Small intestine (tissue), 7 donors: ENCODE measurements around the gene GHR. TPM values are rescaled to one million over a fixed set of nuclear protein-coding genes. Genes with fewer than 3 reads are reported as not detected.

ENCODE experiments used
- DNase-seq, 2 donors: peaks; one replicate each; pipeline versions ENCODE4 v3.0.0 to v3.0.0-alpha.2; 2013
- FAIRE-seq: peaks from 2 replicates; lab custom pipeline; 2012; peaks lifted over from hg19 to GRCh38; lab: Jason Lieb, UNC
- H3K27ac ChIP-seq, 3 donors: one replicate each; pipeline ENCODE4 v1.5.1; 2013; ENCODE audit warnings: low read length in 2 of 3, mild to moderate bottlenecking in 2 of 3, control low read depth in 1 of 3, inconsistent platforms in 1 of 3, low read depth in 1 of 3, moderate library complexity in 1 of 3
- H3K27me3 ChIP-seq, 3 donors: one replicate each; pipeline ENCODE4 v1.6.1; 2013; ENCODE audit warnings: low read length in 3 of 3, inconsistent platforms in 1 of 3; ENCODE audit not compliant: control insufficient read depth in 3 of 3, insufficient read depth in 3 of 3
- H3K36me3 ChIP-seq, 3 donors: one replicate each; pipeline ENCODE4 v1.6.1; 2013; ENCODE audit warnings: low read length in 3 of 3, inconsistent platforms in 1 of 3, low read depth in 1 of 3, mild to moderate bottlenecking in 1 of 3, moderate library complexity in 1 of 3; ENCODE audit not compliant: control insufficient read depth in 3 of 3, insufficient read depth in 2 of 3
- H3K4me1 ChIP-seq, 3 donors: one replicate each; pipeline ENCODE4 v1.6.1; 2013; ENCODE audit warnings: low read length in 2 of 3, inconsistent platforms in 1 of 3, low read depth in 1 of 3, mild to moderate bottlenecking in 1 of 3, moderate library complexity in 1 of 3; ENCODE audit not compliant: control insufficient read depth in 3 of 3, insufficient read depth in 2 of 3
- H3K4me3 ChIP-seq, 3 donors: one replicate each; pipeline ENCODE4 v1.5.1; 2013; ENCODE audit warnings: low read length in 3 of 3, control low read depth in 1 of 3, inconsistent platforms in 1 of 3, low read depth in 1 of 3, mild to moderate bottlenecking in 1 of 3, moderate library complexity in 1 of 3
- H3K9me3 ChIP-seq, 2 donors: one replicate each; pipeline ENCODE4 v1.6.1; 2013; ENCODE audit warnings: low read depth in 1 of 2, low read length in 1 of 2; ENCODE audit not compliant: control insufficient read depth in 2 of 2, insufficient read depth in 1 of 2
- WGBS, 3 donors: extraction: QIAGEN DNeasy Blood & Tissue Kit; methylation state at CpG; one replicate each; pipeline ENCODE4 v1.1.7; 2013; 5-methylcytosine and 5-hydroxymethylcytosine counted together
- polyA plus RNA-seq, 4 donors: library from polyadenylated mRNA; stranded (reverse) in 3 of 4; unstranded in 1 of 4; fragments of 200-250 nt in 3 of 4; fragments of 120-200 nt in 1 of 4; gene quantifications; one replicate each; pipeline versions ENCODE4 v1.2.1 to v1.2.3, GENCODE V29; 2013
- donor health status: healthy with polysubstance abuse.
- donor health status: control.
- donor health status: control.
- donor health status: Bipolar disorder and iron deficiency.
- donor health status: healthy.

Gene GHR
- polyA plus RNA-seq, 4 donors, result 0.22 to 14.8 (median 1.4) TPM

DNA sequence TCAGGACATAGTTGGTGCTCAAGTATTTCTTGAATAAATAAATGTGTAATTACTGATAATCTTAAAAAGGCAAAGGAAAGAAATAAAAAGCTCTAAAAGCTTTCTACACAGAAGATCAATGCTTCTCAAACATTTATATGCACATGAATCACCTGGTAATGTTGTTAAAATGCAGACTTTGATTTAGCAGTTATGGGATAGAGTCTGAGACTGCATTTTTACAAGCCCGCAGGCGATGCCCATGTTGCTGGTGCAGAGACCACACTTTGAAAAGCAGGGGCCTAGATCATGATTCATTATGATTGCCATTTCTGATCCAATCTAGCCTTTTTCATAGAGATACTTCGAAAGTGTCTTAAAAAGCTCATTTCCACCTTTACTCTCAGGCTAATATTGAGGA lies 329.9 kb downstream of the GHR start:
- DNase-seq (no peak), FAIRE-seq (no peak)
- Histone ChIP-seq H3K27ac (no peak overlapping the region), H3K9me3 (no peaks in the 10 kb centered on the region), H3K4me1 (no peaks in the 10 kb centered on the region), H3K4me3 (no peak overlapping the region), H3K36me3 (no peaks in the 10 kb centered on the region), H3K27me3 (peaks cover 0 to 11% (median 2%) of the 10 kb centered on the region in 3 donors)
- WGBS, 3 donors, result 78 to 91% (median 91%) methylated on average over 3 of the region's 3 CpGs

DNA sequence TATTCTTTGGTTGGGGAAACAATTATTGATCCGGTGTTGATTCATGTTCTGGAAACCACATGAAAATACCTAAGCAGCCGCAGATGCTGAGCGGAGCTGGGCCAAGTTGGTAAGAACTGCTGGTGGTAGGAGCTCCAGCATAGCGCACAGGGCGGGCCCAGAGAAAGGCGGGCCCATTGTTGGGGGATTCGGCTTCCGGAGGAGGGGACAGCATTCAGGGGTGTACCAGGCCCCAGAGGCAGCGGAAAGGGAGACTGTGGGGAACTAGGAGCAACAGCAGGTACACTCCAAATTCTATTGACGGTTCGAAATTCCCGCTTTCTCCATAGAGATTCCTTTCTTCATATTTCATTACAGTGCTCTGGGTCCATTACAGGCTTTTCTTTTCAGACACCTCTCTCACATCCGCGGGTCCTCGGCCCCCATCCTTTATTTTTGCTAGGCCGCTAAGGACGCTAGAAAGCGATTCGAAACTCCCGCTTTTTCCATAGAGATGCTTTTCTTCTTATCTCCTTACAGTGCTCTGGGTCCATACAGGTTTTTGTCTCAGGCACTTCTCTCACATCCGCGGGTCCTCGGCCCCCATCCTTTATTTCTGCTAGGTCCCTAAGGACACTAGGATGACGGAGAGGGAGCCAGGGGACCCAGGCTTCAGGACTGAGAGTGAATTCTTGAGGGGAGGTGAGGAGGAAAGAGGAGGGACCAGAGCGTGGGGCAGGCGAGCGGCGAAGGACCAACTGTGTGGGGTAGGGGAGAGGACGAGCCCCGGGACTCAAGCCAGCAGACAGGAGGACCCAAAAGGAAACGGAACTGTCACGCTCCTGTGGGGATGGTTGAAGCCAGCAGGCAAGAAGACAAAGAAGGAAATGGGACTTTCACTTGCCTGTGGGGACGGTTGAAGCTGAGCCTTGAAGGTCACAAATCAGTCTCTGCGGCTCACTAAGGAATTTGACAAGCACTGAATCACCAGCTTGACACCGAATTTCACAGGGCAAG lies 333.7 kb downstream of the GHR start, which contains the start of gene CCDC152:
Gene CCDC152 (plus strand): TSS at position 213 of the 996 bp plus-strand sequence. CDS start 2,304 bp downstream, outside the sequence.
- H3K9me3 ChIP-seq, result no peaks in the 10 kb centered on the region
- FAIRE-seq (no peak), DNase-seq (peak in 1 of 2 donors; percentile 6)
- WGBS, 3 donors, result 26 to 33% (median 27%) methylated on average over 35 of the region's 35 CpGs
- H3K27ac ChIP-seq, result no peak within 1 kb of the TSS
- no peaks in the 10 kb centered on the region for H3K4me1 ChIP-seq
- peaks cover 0 to 11% (median 2%) of the 10 kb centered on the region in 3 donors for H3K27me3 ChIP-seq
- H3K36me3 ChIP-seq, result no peaks in the 10 kb centered on the region
- peak within 1 kb of the TSS in 1 of 3 donors; percentile 21 for H3K4me3 ChIP-seq

DNA sequence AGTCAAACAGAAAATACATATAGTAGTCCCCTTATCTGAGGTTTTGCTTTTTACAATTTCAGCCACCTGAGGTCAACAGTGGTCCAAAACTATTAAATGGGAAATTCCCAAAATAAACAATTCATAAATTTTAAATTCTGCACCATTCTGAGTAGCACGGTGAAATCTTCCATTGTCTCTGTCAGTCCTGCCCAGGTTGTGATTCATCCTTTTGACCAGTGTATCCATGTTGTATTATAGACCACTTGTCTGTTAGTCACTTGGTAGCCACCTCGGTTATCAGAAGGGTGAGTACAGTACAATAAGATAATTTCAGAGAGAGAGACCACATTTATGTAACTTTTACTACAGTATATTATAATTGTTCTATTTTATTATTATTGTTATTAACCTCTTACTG lies 336.2 kb downstream of the GHR start:
- no peak for FAIRE-seq

DNA sequence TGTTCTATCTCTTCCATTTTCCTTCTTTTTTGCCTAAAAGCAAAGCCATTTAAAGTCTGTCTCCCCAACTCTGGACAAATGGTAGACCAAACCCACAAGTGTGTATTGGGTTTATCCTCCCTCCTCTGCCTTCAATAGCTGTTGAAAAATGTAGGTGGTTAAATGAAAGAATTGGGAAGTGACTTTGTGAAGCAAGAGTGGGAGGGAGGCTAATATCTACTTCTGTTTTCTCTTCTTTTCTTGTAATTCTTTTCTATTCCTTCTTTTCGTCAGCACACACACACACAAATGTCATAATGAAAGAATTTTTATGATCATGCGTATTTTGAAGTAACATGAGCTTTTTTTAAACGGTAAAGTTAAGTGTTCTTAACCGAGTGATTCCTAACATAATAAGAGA lies 337.2 kb downstream of the GHR start:
- Histone ChIP-seq H3K4me1 (no peaks in the 10 kb centered on the region), H3K36me3 (no peaks in the 10 kb centered on the region), H3K27ac (no peak overlapping the region), H3K9me3 (no peaks in the 10 kb centered on the region), H3K4me3 (no peak overlapping the region), H3K27me3 (peaks cover 0 to 11% (median 2%) of the 10 kb centered on the region in 3 donors)
- 87 to 92% (median 88%) methylated on average over 4 of the region's 4 CpGs for WGBS, 3 donors
- FAIRE-seq (no peak), DNase-seq (no peak)

More for the DNA sequence above, 336.2 kb downstream of the GHR start:
- DNase-seq, result no peak
- H3K27me3 ChIP-seq, result peaks cover 0 to 11% (median 2%) of the 10 kb centered on the region in 3 donors
- no peak overlapping the region for H3K27ac ChIP-seq
- WGBS, 3 donors, result 71 to 72% (median 72%) methylated on average over 2 of the region's 2 CpGs
- H3K4me1 ChIP-seq, result no peaks in the 10 kb centered on the region
- H3K9me3 ChIP-seq, result no peaks in the 10 kb centered on the region
- H3K4me3 ChIP-seq, result no peak overlapping the region
- H3K36me3 ChIP-seq, result no peaks in the 10 kb centered on the region

DNA sequence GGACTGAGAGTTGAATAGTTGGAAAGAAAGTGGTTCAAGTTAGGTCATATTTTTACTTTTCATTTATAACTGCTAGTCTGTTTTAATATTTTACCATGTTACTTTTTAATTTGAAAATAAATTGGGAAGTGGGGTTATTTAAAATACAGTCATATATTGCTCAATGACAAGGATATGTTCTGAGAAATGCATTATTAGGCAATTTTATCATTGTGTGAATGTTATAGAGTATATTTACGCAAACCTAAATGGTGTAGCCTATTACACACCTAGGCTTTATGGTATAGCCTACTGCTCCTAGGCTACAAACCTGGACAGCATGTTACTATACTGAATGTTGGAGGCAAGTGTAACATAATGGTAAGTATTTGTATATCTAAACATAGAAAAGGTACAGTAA lies 338.6 kb downstream of the GHR start:
- WGBS, 3 donors, result 94 to 100% (median 97%) methylated on average over 1 of the region's 1 CpG

DNA sequence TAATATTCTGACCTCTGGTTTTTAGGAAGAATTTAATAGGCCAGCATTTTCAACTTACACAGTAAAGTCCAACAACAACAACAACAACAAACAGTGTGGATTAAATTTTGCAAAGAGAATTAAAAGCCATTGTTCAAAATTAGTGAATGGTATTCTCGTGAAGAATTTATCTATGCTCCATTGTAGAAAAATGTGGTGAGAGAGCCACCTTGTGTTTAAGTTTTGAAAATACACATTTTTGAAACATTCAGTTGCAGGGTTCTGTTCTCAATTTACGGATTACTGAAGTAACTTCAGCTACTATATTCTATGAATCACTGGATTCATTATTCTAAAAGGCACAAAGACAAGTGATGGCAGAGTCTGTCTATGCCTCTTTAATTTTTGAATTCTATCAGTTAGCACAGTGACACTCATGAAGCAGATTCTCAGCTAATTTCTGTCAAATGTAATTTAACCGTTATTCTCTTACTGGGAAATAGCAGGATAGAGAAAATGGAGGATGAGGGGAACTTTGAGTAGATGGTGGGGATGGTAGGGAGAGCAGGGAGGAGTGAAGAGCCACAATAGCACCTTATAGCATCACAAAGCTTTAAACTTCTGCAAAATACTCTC lies 344.4 kb downstream of the GHR start:
- H3K27ac ChIP-seq, result no peak overlapping the region
- peak; percentile 7 to 38 for DNase-seq
- FAIRE-seq, result no peak
- H3K4me3 ChIP-seq, result no peak overlapping the region
- WGBS, 3 donors, result 23 to 37% (median 29%) methylated on average over 3 of the region's 3 CpGs
- no peaks in the 10 kb centered on the region for H3K27me3 ChIP-seq
- no peaks in the 10 kb centered on the region for H3K36me3 ChIP-seq
- no peaks in the 10 kb centered on the region for H3K4me1 ChIP-seq
- H3K9me3 ChIP-seq, result no peaks in the 10 kb centered on the region

More for the DNA sequence above, 338.6 kb downstream of the GHR start:
- peaks cover 0 to 7% (median 0%) of the 10 kb centered on the region in 3 donors for H3K27me3 ChIP-seq
- H3K4me3 ChIP-seq, result no peak overlapping the region
- FAIRE-seq (no peak), DNase-seq (no peak)
- H3K27ac ChIP-seq, result no peak overlapping the region
- no peaks in the 10 kb centered on the region for H3K36me3 ChIP-seq
- no peaks in the 10 kb centered on the region for H3K4me1 ChIP-seq
- H3K9me3 ChIP-seq, result no peaks in the 10 kb centered on the region

DNA sequence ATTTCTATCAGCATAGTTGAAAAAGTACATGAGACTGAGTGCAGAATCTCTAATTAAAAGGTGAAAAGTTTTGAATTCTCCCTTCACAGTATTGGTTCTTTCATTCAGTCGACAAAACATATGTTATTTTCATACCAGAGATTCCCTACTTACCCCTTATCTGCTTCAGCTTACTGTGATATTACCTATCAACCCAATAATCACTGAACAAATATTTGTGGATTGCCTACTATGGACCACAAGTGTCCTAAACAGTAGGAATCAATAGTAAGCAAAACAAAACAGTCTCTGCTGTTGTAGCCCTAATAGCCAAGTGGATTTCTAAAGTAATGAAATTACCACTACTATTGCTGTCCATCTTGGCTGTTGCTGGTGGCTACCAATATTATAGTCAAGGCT lies 344.9 kb downstream of the GHR start:
- H3K4me3 ChIP-seq, result no peak overlapping the region
- H3K27me3 ChIP-seq, result no peaks in the 10 kb centered on the region
- H3K36me3 ChIP-seq, result no peaks in the 10 kb centered on the region
- DNase-seq, result no peak
- no peak overlapping the region for H3K27ac ChIP-seq
- 11 to 38% (median 11%) methylated on average over 1 of the region's 1 CpG for WGBS, 3 donors
- FAIRE-seq, result no peak
- no peaks in the 10 kb centered on the region for H3K9me3 ChIP-seq
- no peaks in the 10 kb centered on the region for H3K4me1 ChIP-seq

DNA sequence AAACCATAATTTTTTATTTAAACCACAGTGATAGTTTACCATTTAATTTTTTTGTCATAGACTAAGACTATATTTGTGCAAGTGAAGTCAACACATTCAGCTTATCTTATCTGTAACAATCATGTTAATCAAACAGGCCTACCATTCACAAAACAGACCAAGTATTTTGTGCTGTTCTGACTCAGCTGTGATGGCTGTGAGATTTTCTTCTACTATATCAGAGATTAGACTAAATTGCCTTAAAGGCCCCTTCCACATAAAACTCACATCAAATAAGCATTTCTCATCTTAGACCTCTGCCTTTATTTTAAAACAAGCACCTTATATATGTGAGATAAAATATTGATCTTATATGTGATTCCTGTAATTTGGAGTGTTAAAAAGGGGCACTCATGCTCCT lies 346.8 kb downstream of the GHR start:
- DNase-seq (no peak), FAIRE-seq (peak; percentile 19)
- Histone ChIP-seq H3K27ac (no peak overlapping the region), H3K36me3 (no peaks in the 10 kb centered on the region), H3K27me3 (no peaks in the 10 kb centered on the region), H3K9me3 (no peaks in the 10 kb centered on the region), H3K4me3 (no peak overlapping the region), H3K4me1 (no peaks in the 10 kb centered on the region)
